GM15510 (cell line): ENCODE data around the gene ITPR2.

Experiments
- POLR2A ChIP-seq: IDR thresholded peaks from 3 replicates; pipeline ENCODE4 v1.6.1; 2011; ENCODE audit warnings: borderline replicate concordance; ENCODE audit not compliant: insufficient read length; ENCODE audit errors: extremely low read depth

Gene ITPR2

DNA sequence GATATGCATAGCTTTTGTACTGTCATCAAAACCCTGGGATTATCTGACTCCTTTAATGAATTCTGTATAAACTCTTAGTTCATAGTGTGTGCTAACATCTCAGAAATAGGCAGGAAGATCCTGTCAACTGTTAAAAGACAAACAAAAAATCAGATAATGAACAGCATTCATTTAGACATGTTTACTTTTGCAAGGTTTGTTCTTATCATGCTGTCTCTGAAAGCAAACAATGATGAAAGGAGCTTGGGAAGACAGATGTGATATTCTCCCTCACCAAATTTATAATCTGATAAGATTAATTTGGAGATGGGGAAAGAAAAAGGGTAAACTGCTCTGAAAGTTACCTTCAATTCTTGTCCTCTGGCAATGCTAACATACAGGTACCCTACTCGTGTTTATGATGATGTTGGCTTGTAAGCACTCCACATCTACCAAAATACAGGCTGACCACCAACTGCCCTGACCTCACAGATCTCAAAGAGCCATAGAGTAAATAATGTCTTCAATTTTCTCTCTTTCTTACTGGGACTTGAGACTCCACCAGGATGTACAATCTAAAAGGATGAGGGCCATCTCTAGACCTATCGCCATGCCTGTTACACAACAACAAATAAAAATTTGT, 403.8 kb downstream of the ITPR2 start:
- TF ChIP-seq POLR2A, result no peak

DNA sequence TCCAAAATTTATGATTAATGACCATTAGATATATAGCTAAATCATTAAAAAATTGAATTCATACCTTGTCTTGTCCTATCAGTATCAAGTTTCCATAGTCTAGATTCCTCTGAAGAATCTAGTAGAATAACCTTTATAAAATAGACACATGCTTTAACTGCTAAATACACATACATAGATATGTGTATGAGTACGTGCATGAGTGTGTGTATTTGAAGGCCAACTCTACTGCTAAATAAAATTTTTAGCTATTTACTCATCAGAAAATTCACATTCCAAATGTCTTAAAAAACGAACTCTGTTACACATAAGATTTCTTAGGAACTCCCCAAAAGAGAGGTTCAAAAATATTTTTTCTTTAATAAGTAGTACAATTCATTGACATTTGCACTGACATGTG, 404.6 kb downstream of the ITPR2 start:
- no peak for TF ChIP-seq POLR2A

DNA sequence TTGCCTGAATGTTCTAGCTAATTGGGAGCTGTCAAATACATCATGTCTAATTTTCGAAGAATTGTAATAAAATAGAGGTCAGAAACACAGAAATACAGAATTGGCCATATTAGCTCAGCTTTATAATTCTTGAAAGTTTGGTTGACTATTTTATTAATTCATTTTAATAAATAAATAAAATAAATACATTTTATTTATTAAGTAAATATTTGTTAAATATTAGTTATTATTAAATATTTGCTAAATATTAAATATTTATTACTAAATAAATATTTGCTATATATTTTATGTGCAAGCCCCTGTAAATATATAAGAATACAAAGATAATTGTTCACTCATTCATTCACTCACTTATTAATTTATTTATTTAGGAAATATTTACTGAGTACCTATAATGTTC, 406.3 kb downstream of the ITPR2 start:
- TF ChIP-seq POLR2A, result no peak

DNA sequence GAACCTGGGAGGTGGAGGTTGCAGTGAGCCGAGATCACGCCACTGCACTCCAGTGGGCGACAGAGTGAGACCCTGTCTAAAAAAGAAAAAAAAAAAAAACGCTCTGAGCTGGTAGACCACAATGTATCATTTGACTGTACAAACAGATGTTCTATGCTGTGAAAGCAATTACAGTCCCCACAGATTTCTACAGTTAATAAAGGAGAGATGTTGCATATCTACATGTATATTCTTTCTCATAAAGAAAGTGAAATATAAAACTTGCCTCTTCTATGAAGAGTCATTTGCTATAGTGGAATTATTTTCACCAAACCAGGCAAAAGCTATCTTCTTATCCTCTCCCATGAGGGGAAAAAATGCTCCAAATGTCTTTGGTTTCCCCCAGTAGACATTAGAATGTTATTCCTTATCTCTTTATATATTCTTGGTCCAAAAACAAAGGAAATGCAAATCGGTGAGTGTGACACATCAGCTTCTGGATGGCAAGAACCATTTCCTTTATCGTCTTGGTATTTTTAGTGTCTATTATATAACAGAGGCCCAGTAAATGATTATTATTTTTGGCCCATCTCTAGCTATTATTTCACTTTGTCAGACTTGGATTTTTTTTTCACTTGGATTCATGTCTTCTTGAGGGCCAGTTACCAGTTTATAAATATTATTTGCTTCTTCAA, 407.3 kb downstream of the ITPR2 start:
- TF ChIP-seq POLR2A, result no peak

DNA sequence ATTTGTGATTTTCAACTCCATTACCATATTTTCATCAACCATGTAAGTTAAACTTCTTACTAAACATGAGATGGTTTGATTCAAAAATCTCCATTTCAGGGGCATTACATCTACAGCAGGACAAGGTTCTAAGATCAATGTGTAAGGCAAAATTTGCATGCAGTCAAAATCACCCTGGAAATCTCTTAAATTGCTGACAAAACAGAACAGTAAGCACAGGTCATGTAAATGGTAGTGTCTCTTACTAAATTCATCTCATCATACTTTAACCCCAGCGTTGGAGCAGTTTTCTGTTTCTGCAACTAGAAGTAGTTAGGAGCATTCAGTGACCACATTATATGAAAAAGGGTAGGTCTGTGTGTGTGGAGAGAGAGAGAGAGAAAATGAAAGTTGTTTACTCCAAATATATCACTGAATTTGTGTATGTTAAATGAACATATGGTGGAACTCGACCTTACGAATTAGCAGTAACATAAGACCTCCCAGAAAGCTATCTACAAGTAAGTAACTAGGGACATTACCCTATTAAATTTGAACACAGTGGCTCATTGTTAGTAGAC, 410.1 kb downstream of the ITPR2 start:
- TF ChIP-seq POLR2A, result no peak

DNA sequence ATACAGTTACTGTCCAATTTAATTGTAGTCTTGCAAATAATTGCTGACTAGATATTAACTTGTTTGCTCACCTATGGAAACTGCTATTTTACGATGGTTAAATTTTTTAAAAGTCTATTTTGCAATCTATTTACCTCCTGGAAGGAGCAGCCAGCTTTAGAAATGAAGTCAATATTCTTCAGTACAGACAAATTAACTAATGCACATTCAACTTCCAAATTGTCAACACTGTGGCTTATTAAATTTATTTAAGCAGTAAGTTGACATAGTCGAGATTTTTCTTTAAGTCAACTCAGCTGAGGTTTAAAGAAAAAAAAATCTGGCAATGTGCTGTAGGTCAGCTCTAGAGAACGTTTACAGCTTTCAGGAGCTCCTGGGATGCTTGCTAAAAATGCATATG, 416.4 kb downstream of the ITPR2 start:
- no peak for TF ChIP-seq POLR2A

DNA sequence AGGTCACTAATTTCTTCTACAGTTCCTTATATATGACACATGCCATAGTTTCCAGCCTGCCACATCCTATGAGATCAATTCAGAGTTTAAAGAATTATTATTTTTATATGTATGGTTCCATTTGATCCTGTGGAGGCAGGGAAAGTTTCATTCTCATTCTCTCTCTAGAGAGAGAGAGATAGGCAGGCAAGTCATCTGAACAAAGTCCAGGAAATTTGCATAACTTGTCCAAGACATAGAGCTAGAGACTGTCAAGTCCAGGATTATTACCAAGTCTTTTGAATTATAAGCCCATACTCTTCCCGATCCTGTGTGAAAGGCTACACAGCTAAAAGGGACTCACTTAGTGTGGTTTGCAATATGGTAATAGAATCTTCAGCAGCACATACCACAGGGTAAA, 422.3 kb downstream of the ITPR2 start:
- no peak for TF ChIP-seq POLR2A

DNA sequence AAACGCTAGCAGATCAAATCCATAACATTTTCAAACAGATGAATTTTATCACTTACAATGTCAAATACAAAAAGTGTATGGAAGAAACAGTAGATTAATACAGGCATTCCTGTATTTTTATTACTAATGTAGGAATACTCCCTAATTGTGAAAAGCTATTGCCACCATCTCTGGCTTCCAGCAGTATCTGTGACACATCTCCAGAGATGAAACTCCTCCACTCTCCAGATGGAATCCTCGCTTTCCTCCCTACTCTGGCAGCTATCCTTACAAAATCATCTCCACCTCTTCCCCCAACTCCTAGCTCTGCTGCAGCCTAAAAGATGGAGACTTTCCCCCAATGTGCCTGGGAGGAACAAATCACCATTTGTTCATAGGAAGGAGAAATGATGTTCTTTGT, 426.2 kb downstream of the ITPR2 start:
- TF ChIP-seq POLR2A, result no peak

DNA sequence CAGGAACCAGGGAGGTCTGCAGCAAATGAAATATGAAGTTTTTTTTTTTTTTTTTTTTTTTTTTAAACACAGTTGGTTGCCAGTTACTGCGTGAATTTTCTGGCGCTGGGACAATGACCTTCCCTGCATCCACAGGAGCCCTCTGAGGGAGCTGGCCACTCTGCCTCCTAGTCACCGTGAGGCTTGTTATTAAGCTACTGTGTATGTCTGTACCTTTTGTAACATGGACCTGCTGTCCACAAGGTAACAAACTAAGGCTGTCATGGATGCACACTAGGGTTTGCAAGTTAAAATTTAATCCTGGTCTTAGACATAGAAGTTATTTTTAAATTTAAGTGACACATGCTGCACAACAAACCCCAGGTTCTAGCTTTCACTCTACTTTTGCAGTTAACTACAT, 426.6 kb downstream of the ITPR2 start:
- TF ChIP-seq POLR2A, result no peak

DNA sequence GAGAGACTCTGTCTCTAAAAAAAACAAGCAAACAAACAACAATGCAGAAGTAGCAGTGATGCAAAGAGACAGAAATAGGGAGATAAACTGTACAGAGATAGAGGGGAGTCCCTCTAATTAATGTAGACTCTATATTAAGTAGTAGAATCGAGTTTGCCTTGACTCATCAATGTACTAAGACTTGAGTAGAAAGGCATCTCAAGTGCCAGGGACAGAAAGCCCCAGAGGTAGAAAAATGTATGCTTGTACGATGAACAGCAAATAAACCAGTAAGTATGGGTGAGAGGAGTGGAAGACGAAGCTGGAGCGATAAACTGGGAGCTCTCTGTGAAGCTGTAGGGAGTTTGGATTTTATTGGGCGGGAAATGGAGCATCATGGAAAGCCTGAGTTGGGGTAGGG, 429.4 kb downstream of the ITPR2 start:
- no peak for TF ChIP-seq POLR2A

DNA sequence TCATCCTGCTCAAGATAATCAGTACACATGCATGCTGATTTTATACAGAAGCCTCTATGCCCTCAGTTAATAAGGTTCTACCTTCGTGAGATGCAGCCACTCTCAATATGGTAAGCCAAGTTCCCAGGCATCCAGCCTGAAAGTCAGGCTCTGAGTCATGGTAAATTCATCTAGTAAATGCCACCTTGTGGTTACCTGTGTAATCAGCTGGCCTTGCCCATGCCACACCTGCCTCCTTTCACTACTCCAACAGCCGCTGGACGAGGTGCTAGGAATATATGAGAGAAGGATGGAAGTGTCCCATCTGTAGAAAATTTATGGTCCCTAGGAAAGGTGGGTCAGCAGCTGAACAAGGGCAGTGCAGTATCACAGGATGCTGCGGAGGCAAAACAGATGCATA, 430.3 kb downstream of the ITPR2 start:
- no peak for TF ChIP-seq POLR2A

DNA sequence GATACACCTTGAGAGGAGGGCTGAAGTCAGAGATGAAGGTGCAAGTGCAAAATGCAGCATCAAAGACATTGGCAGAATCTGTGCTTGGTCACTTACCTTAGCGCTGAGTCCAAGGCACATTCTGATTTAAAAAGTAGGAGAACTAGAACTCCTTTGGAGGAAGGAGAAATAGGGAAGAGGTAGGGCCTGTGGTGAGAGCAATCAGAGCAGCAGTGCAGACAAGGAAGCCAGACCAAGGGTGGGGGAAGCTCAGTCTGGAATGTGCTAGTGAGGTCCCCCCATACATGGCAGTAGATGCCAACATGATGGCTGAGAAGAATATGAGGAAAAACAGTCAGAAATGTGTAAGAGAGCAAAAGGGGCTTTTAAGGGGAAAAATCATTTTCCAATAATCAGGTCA, 431.1 kb downstream of the ITPR2 start:
- TF ChIP-seq POLR2A, result no peak

DNA sequence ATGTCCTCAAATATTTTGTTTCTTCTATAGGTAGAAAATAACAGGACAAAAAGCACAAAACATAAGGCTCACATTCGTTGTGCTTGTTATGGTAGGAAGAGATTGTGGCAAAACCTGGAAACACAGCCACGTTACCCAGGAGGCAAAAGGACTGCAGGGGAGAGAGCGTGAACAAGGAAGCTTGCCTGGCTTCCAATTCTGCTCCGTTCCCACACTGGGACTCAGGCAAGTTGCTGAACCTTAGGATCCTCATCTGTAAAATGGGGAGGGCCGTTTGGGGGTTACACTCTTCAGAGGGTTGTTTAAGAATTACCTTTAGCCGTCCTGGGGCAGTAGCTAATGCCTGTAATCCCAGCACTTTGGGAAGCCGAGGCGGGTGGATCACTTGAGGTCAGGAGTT, 432.4 kb downstream of the ITPR2 start:
- no peak for TF ChIP-seq POLR2A

DNA sequence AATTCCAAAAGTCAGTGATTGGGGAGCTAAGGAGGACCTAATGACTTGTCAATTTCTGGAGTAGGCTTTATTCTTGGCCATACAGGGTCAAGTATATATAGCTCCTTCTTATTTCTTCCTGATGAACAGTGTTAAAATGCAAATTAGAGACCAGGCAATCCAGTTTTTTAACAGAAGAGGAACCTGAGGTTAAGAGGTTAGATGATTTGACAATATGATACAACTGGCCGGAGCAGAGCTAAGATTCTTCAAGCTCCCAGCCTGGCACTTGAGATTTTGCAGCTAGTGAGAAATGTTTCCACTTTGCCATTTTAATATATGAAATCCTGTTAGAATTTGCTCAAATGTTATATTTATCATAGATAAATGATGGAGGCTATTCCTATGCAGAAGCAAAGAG, 433.6 kb downstream of the ITPR2 start:
- TF ChIP-seq POLR2A, result no peak

DNA sequence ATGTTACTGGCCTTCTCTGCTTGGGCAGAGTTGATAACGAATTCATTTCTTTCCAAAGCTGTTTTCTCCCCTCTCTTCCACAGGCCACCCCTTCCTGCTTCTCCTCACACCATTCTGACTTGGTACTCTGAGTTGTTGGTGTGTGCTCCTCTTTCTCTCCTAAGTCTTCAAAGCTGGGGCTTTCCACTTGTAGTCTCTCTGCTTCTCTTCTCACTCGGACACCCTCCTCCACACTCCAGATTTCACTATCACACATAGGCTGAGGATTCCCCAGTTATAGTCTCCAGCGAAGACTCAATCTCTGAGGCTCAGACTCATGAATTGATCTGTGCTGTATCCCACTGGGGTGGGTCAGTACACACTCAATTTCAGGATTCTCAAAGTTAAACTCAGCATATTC, 436.6 kb downstream of the ITPR2 start:
- TF ChIP-seq POLR2A, result no peak

DNA sequence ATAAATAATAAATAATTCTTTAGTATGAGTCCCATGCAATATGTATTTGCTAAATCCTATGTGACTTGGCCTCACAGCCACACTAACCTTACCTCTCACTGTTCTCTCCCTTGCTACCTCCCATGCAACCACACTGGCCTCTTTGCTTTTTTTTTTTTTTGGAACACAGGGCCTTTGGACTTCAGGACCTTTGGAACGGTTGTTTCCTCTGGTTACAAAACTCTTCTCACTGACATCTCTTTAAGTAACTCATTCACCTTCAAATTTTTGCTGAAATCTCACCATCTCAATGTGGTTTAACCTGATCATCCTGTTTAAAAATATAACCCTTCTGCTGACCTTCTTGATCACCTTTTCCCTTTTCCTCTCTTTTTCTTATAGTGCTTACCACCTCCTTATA, 443.7 kb downstream of the ITPR2 start:
- no peak for TF ChIP-seq POLR2A
